Muscle layer of duodenum (tissue), 2 donors: Measurements from ENCODE around the gene MAPK8.

ENCODE experiments used
- H3K27ac ChIP-seq: one replicate; pipeline ENCODE4 v1.7.0; 2013; ENCODE audit warnings: mild to moderate bottlenecking, low read length
- H3K27me3 ChIP-seq: one replicate; pipeline ENCODE4 v1.7.0; 2013; ENCODE audit warnings: low read depth, mild to moderate bottlenecking, control low read depth, low read length
- H3K36me3 ChIP-seq, 2 donors: one replicate each; pipeline ENCODE4 v1.7.0; 2013; ENCODE audit warnings: low read length in 2 of 2, control low read depth in 1 of 2, mild to moderate bottlenecking in 1 of 2; ENCODE audit not compliant: insufficient read depth in 2 of 2, control insufficient read depth in 1 of 2
- H3K4me1 ChIP-seq, 2 donors: one replicate each; pipeline ENCODE4 v1.7.0; 2013; ENCODE audit warnings: low read length in 2 of 2, mild to moderate bottlenecking in 2 of 2, control low read depth in 1 of 2, moderate library complexity in 1 of 2; ENCODE audit not compliant: insufficient read depth in 2 of 2, control insufficient read depth in 1 of 2
- H3K4me3 ChIP-seq, 2 donors: one replicate each; pipeline ENCODE4 v1.7.0; 2013; ENCODE audit warnings: low read length in 2 of 2, low read depth in 1 of 2, mild to moderate bottlenecking in 1 of 2
- H3K9me3 ChIP-seq, 2 donors: one replicate each; pipeline ENCODE4 v1.7.0; 2013; ENCODE audit warnings: low read length in 2 of 2, control low read depth in 1 of 2, mild to moderate bottlenecking in 1 of 2; ENCODE audit not compliant: control insufficient read depth in 1 of 2
- donor health status: healthy.

Gene MAPK8

GRCh38 chr10:48459270-48460150 lies 153.0 kb downstream of the MAPK8 start:
- Histone ChIP-seq H3K27ac (no peak overlapping the region), H3K27me3 (no peaks in the 10 kb centered on the region), H3K4me1 (peaks cover 3 to 7% of the 10 kb centered on the region in 2 donors), H3K36me3 (no peaks in the 10 kb centered on the region), H3K9me3 (no peaks in the 10 kb centered on the region), H3K4me3 (no peak overlapping the region)

GRCh38 chr10:48460182-48460581 lies 153.7 kb downstream of the MAPK8 start:
- no peaks in the 10 kb centered on the region for H3K9me3 ChIP-seq
- H3K36me3 ChIP-seq, result no peaks in the 10 kb centered on the region
- H3K4me3 ChIP-seq, result no peak overlapping the region
- no peaks in the 10 kb centered on the region for H3K27me3 ChIP-seq
- H3K27ac ChIP-seq, result no peak overlapping the region
- H3K4me1 ChIP-seq, result peaks cover 3 to 7% of the 10 kb centered on the region in 2 donors

- Histone ChIP-seq H3K27ac (no peak overlapping the region), H3K4me3 (no peak overlapping the region), H3K9me3 (no peaks in the 10 kb centered on the region), H3K27me3 (peaks cover 1% of the 10 kb centered on the region), H3K4me1 (peaks cover 0 to 2% of the 10 kb centered on the region in 2 donors), H3K36me3 (no peaks in the 10 kb centered on the region)
Measured at GRCh38 chr10:48461623-48462481, 155.4 kb downstream of the MAPK8 start.

- Histone ChIP-seq H3K27me3 (peaks cover 4% of the 10 kb centered on the region), H3K4me1 (peaks cover 0 to 3% of the 10 kb centered on the region in 2 donors), H3K9me3 (no peaks in the 10 kb centered on the region), H3K27ac (no peak overlapping the region), H3K36me3 (no peaks in the 10 kb centered on the region), H3K4me3 (no peak overlapping the region)
Measured at GRCh38 chr10:48462482-48463020, 156.1 kb downstream of the MAPK8 start.

- H3K36me3 ChIP-seq, result no peaks in the 10 kb centered on the region
- no peak overlapping the region for H3K27ac ChIP-seq
Measured at GRCh38 chr10:48463318-48464003, 157.0 kb downstream of the MAPK8 start.

GRCh38 chr10:48464121-48464870 lies 157.8 kb downstream of the MAPK8 start:
- Histone ChIP-seq H3K36me3 (no peaks in the 10 kb centered on the region), H3K9me3 (no peaks in the 10 kb centered on the region), H3K4me3 (no peak overlapping the region), H3K27me3 (peaks cover 4% of the 10 kb centered on the region), H3K27ac (no peak overlapping the region), H3K4me1 (peaks cover 0 to 3% of the 10 kb centered on the region in 2 donors)

More at GRCh38 chr10:48463318-48464003, 157.0 kb downstream of the MAPK8 start:
- Histone ChIP-seq H3K27me3 (peaks cover 4% of the 10 kb centered on the region), H3K4me1 (peaks cover 0 to 3% of the 10 kb centered on the region in 2 donors), H3K9me3 (no peaks in the 10 kb centered on the region), H3K4me3 (no peak overlapping the region)

GRCh38 chr10:48464871-48465736 lies 158.6 kb downstream of the MAPK8 start:
- no peak overlapping the region for H3K4me3 ChIP-seq
- peaks cover 4% of the 10 kb centered on the region for H3K27me3 ChIP-seq
- peaks cover 0 to 3% of the 10 kb centered on the region in 2 donors for H3K4me1 ChIP-seq
- no peaks in the 10 kb centered on the region for H3K36me3 ChIP-seq
- no peak overlapping the region for H3K27ac ChIP-seq
- no peaks in the 10 kb centered on the region for H3K9me3 ChIP-seq

- H3K4me1 ChIP-seq, result peaks cover 0 to 3% of the 10 kb centered on the region in 2 donors
Measured at GRCh38 chr10:48465860-48466521, 159.5 kb downstream of the MAPK8 start.

GRCh38 chr10:48466611-48467240 lies 160.2 kb downstream of the MAPK8 start:
- Histone ChIP-seq H3K36me3 (no peaks in the 10 kb centered on the region), H3K9me3 (no peaks in the 10 kb centered on the region), H3K27me3 (peaks cover 4% of the 10 kb centered on the region), H3K4me3 (no peak overlapping the region), H3K4me1 (peaks cover 0 to 3% of the 10 kb centered on the region in 2 donors), H3K27ac (no peak overlapping the region)

More at GRCh38 chr10:48465860-48466521, 159.5 kb downstream of the MAPK8 start:
- peaks cover 4% of the 10 kb centered on the region for H3K27me3 ChIP-seq
- no peak overlapping the region for H3K4me3 ChIP-seq
- no peaks in the 10 kb centered on the region for H3K36me3 ChIP-seq
- H3K27ac ChIP-seq, result no peak overlapping the region
- H3K9me3 ChIP-seq, result no peaks in the 10 kb centered on the region
